Prostate gland (tissue), 2 donors: Measurements from ENCODE around the gene NCAM2.

ENCODE experiments used
- CTCF ChIP-seq, 4 experiments: fragments of 200-600 bp in 2 of 4; fragments of 450-650 bp in 2 of 4; sonication (generic) in 2 of 4; IDR thresholded peaks; 1 replicate in 3 of 4; 2 replicates in 1 of 4; pipeline ENCODE4 v1.5.1; 2016 to 2019; ENCODE audit warnings: antibody characterized with exemption in 4 of 4, mild to moderate bottlenecking in 2 of 4, moderate library complexity in 2 of 4
- POLR2A ChIP-seq: fragments of 450-650 bp; IDR thresholded peaks from one replicate; pipeline ENCODE4 v1.6.1; 2016; ENCODE audit warnings: antibody characterized with exemption, mild to moderate bottlenecking

DNA sequence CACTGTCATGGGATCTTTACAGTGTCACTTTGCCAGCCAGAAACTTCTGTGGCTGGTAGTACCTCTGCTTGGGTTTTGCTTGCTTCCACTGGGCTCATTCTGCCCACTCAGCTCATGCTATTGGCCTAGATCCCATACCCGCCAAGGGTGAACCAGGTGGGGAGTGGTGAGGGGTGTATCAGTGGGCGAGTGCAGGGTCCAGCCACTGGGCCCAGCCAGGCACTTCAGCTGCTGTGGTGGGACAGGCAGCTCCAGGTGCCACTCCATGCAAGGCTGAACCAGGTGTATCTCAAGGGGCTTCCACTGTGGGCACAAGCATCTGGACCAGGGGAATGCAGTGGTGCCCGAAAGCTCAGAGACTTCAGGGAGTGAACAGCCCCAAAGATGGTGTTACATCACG lies 398.2 kb downstream of the NCAM2 start:
- TF ChIP-seq CTCF (IDR thresholded peaks at IDR 0.05) (no peak), POLR2A (no peak)
